ENCODE measurements around the gene PDYN. TPM values are rescaled to one million over a fixed set of nuclear protein-coding genes. Genes with fewer than 3 reads are reported as not detected.

PDYN gene
- total RNA-seq, 2 experiments from 2014 or later = not detected

GRCh38 chr20:1987826-1988225, 6.0 kb downstream of the PDYN start:
- ChIA-PET CTCF (no interaction called here), POLR2A (interaction anchor here (0.6 kb wide), 1 partner anchor 197 kb away, joined by 3 read pairs; no protein-coding TSS in a partner anchor)
- TF ChIP-seq CTCF (IDR thresholded peaks at IDR 0.05) = no peak
- Mint-ChIP-seq H3K9me3 (no peaks in the 10 kb centered on the region), H3K27ac (no peak overlapping the region), H3K4me3 (no peak overlapping the region), H3K36me3 (ENCODE audit: low read depth) (no peaks in the 10 kb centered on the region), H3K4me1 (ENCODE audit: low read depth) (no peaks in the 10 kb centered on the region), H3K27me3 (peaks cover 23% of the 10 kb centered on the region)
- DNase-seq = no peak
- ATAC-seq = no peak
- intact Hi-C loops (cut with micrococcal nuclease) = no loop called here

GRCh38 chr20:1983301-1983700, 10.6 kb downstream of the PDYN start:
- Mint-ChIP-seq H3K36me3 (ENCODE audit: low read depth) (no peaks in the 10 kb centered on the region), H3K27ac (no peak overlapping the region), H3K9me3 (no peaks in the 10 kb centered on the region), H3K4me3 (no peak overlapping the region), H3K4me1 (ENCODE audit: low read depth) (no peaks in the 10 kb centered on the region), H3K27me3 (peaks cover 15% of the 10 kb centered on the region)
- no peak for TF ChIP-seq CTCF (IDR thresholded peaks at IDR 0.05)
- POLR2A ChIA-PET = no interaction called here
- intact Hi-C loops (cut with micrococcal nuclease) = no loop called here
- no peak for DNase-seq
- CTCF ChIA-PET = interaction anchor here (1.0 to 2.0 kb wide), 3 partner anchors 18 to 189 kb away, joined by 3 to 6 read pairs (median 5); no protein-coding TSS in a partner anchor
- no peak for ATAC-seq

GRCh38 chr20:1982686-1983085, 11.2 kb downstream of the PDYN start:
- Mint-ChIP-seq H3K27ac (no peak overlapping the region), H3K4me3 (no peak overlapping the region), H3K9me3 (no peaks in the 10 kb centered on the region), H3K4me1 (ENCODE audit: low read depth) (no peaks in the 10 kb centered on the region), H3K36me3 (ENCODE audit: low read depth) (no peaks in the 10 kb centered on the region), H3K27me3 (peaks cover 20% of the 10 kb centered on the region)
- DNase-seq = no peak
- ATAC-seq = no peak
- intact Hi-C loops (cut with micrococcal nuclease) = no loop called here
- ChIA-PET CTCF (interaction anchor here (1.0 to 2.0 kb wide), 3 partner anchors 17 to 190 kb away, joined by 3 to 5 read pairs (median 4); no protein-coding TSS in a partner anchor), POLR2A (no interaction called here)
- no peak for TF ChIP-seq CTCF (IDR thresholded peaks at IDR 0.05)

- no peaks in the 10 kb centered on the region for H3K4me1 Mint-ChIP-seq (ENCODE audit: low read depth)
- CTCF ChIA-PET = no interaction called here
- H3K27ac Mint-ChIP-seq = no peak overlapping the region
Observed at GRCh38 chr20:1979106-1979778, 14.6 kb downstream of the PDYN start.

More at GRCh38 chr20:1979106-1979778, 14.6 kb downstream of the PDYN start:
- no peak overlapping the region for H3K4me3 Mint-ChIP-seq
- ATAC-seq = no peak
- no peaks in the 10 kb centered on the region for H3K36me3 Mint-ChIP-seq (ENCODE audit: low read depth)
- TF ChIP-seq CTCF (IDR thresholded peaks at IDR 0.05) = no peak
- H3K9me3 Mint-ChIP-seq = no peaks in the 10 kb centered on the region
- peaks cover 15% of the 10 kb centered on the region for H3K27me3 Mint-ChIP-seq
- POLR2A ChIA-PET = no interaction called here
- DNase-seq = no peak
- intact Hi-C loops (cut with micrococcal nuclease) = no loop called here
